NAMALWA (cell line): Measurements from ENCODE around the gene PLA2G4A.

Experiments
- DNase-seq: peaks from one replicate; pipeline ENCODE4 v3.0.0-alpha.2; 2015; ENCODE audit warnings: low spot score

The PLA2G4A gene

GRCh38 chr1:187027253-187027652 is 198.5 kb downstream of the PLA2G4A start:
- DNase-seq, result no peak

- DNase-seq, result no peak
Observed at GRCh38 chr1:187032316-187032981, 203.7 kb downstream of the PLA2G4A start.

DNA sequence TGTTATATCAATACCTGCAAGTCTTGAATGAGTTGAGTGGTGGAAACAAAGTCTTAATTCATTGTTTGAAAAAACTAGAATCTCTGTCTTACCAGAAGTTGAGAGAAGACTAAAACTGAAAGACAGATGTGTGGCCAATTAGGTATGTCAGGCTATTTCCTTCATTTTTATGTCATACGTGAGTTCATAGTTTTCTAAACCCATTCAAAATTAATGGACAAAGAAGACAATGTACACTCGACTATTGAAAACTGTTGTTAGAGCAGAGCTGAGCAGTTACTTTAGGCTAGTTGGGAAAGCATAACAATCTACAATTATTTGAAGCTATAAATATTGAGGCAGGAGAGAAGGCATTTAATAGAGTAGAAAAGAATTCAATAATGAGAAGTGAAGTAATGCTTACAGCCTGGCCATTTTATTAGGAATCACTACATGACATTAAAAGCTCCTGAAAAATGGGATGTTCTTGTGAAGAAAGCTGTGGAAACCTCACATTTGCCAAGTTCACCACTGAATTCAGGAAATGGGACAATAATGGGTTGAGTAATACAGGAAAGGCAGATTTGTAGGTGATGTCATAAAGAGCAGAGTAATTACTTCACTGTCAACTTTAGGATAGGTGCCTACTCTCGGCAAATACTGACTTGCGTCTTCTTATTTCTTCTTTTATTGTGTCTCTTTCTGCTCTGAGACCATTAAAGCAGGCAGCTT is 204.4 kb downstream of the PLA2G4A start:
- no peak for DNase-seq

DNA sequence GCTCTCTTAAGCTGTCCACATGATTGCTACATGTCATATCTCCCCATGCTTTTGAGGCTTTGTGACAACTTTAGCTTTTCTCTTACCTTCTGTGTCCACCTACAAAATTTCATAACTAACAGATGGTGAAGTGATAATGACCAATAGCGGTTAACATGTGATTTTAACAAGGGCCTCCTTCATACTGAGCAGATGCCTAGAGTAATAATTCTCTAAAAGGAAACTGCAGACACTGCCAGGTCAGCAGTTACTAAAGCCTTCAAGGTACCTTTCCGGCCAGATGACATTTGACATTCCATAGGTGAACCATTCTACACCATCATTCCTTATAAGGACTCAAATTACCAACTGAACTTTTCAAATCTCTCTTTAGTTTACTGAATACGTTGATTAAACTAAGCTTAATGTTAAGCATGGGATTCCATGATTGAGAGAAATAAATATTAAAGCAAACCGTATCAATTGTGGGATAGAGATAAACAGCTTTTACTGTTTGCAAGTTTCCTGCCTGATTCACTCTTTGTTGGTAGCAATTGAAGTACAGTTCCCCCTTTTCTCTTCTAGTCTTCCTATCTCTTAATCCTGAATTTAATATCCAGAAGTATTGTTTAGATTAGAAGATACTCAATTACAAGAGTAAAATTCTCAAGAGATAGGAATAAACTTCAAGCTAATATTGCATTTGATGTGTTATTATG is 205.1 kb downstream of the PLA2G4A start:
- DNase-seq, result no peak

- DNase-seq, result no peak
Observed at GRCh38 chr1:187034501-187034900, 205.8 kb downstream of the PLA2G4A start.

GRCh38 chr1:187037973-187038553 is 209.3 kb downstream of the PLA2G4A start:
- DNase-seq, result no peak
